ENCODE measurements around the gene MOB2.

- no peak for TF ChIP-seq POLR2AphosphoS5 (IDR thresholded peaks at IDR 0.05; ENCODE audit: low read depth, low read length)
- TF ChIP-seq POLR2A (IDR thresholded peaks at IDR 0.05; ENCODE audit: low read depth, low read length): no peak
- TF ChIP-seq TAF1 (IDR thresholded peaks at IDR 0.05; ENCODE audit: low read depth, low read length): no peak
- no peak for TF ChIP-seq SPI1 (IDR thresholded peaks at IDR 0.05; ENCODE audit: low read depth, low read length)
- no peak for TF ChIP-seq POU2F2 (IDR thresholded peaks at IDR 0.05; ENCODE audit: low read depth, low read length)
Observed at GRCh38 chr11:1530686-1531448, 44.3 kb upstream of the MOB2 start.
